A549 (cell line): ENCODE data around the gene PIAS3. TPM values are rescaled to one million over a fixed set of nuclear protein-coding genes. Genes with fewer than 3 reads are reported as not detected.

Source experiments
- ATAC-seq, 2 experiments: fragments of 200-7000 bp in 1 of 2; fragments of >200 bp in 1 of 2; cut with Nextera tagmentation in 1 of 2; cut with Tn5 transposase in 1 of 2; 3 replicates each; pipeline versions ENCODE4 v1.8.0 to v1.9.1; 2018 to 2020; ENCODE audit warnings: mild to moderate bottlenecking in 1 of 2, moderate library complexity in 1 of 2
- CTCF ChIA-PET: fragments of 300-600 bp; sonication (Branson Sonifier 250); formaldehyde crosslinking; extraction: SDS; loops from one replicate; lab custom pipeline; 2021; ENCODE audit warnings: antibody characterized with exemption, inconsistent platforms; lab: Yijun Ruan, JAX
- POLR2A ChIA-PET: fragments of 350-600 bp; formaldehyde crosslinking; extraction: SDS; loops from one replicate; lab custom pipeline; 2021; ENCODE audit warnings: antibody characterized with exemption, inconsistent platforms; lab: Yijun Ruan, JAX
- DNase-seq, 2 experiments: peaks; one replicate each; pipeline versions ENCODE4 v3.0.0 to v3.0.0-alpha.2; 2011 to 2016; ENCODE audit warnings: low read depth in 1 of 2, low spot score in 1 of 2
- FAIRE-seq: peaks from 2 replicates; lab custom pipeline; 2011; peaks lifted over from hg19 to GRCh38; lab: Jason Lieb, UNC
- H3K27ac ChIP-seq, 2 experiments: fragments of >200 bp; sonication (Bioruptor Twin); formaldehyde crosslinking; 3 replicates each; pipeline ENCODE4 v1.5.1; 2016 to 2017
- H3K4me1 ChIP-seq: fragments of >200 bp; sonication (Bioruptor Twin); formaldehyde crosslinking; 3 replicates; pipeline ENCODE4 v1.6.1; 2016
- H3K4me2 ChIP-seq: fragments of >200 bp; sonication (Bioruptor Twin); formaldehyde crosslinking; 3 replicates; pipeline ENCODE4 v1.6.1; 2016
- H3K4me3 ChIP-seq: fragments of >200 bp; sonication (Bioruptor Twin); formaldehyde crosslinking; 3 replicates; pipeline ENCODE4 v1.5.1; 2016
- H3K9me3 ChIP-seq: fragments of >200 bp; sonication (Bioruptor Twin); formaldehyde crosslinking; 3 replicates; pipeline ENCODE4 v1.6.1; 2016
- BCL3 ChIP-seq: fragments of >200 bp; sonication (Bioruptor Twin); formaldehyde crosslinking; IDR thresholded peaks from 3 replicates; pipeline ENCODE4 v1.6.1; 2016
- BHLHE40 ChIP-seq: IDR thresholded peaks from 2 replicates; pipeline ENCODE4 v1.6.1; 2012; ENCODE audit warnings: low read depth, low read length, inconsistent platforms
- EHMT2 ChIP-seq: fragments of 200-600 bp; sonication (generic); IDR thresholded peaks from 2 replicates; pipeline ENCODE4 v1.6.1; 2016; ENCODE audit warnings: antibody characterized with exemption, low read depth, mild to moderate bottlenecking, moderate library complexity
- FOXS1 ChIP-seq: fragments of 250-450 bp; sonication (Bioruptor Pico); IDR thresholded peaks from 2 replicates; pipeline ENCODE4 v1.5.0; 2020; ENCODE audit warnings: mild to moderate bottlenecking, moderate library complexity
- GATA3 ChIP-seq: IDR thresholded peaks from 2 replicates; pipeline ENCODE4 v1.6.1; 2012; ENCODE audit warnings: borderline replicate concordance
- HDAC2 ChIP-seq: fragments of 200-600 bp; sonication (generic); IDR thresholded peaks from 2 replicates; pipeline ENCODE4 v1.6.1; 2016
- HES2 ChIP-seq: fragments of >200 bp; sonication (Bioruptor Twin); formaldehyde crosslinking; IDR thresholded peaks from 2 replicates; pipeline ENCODE4 v1.6.1; 2016
- HEYL ChIP-seq: fragments of 250-450 bp; sonication (Bioruptor Pico); IDR thresholded peaks from 2 replicates; pipeline ENCODE4 v1.8.0; 2021; ENCODE audit warnings: mild to moderate bottlenecking, moderate library complexity
- JUNB ChIP-seq: fragments of >200 bp; sonication (Bioruptor Twin); formaldehyde crosslinking; IDR thresholded peaks from 2 replicates; pipeline ENCODE4 v1.6.1; 2016
- KDM5A ChIP-seq: fragments of 200-600 bp; sonication (generic); IDR thresholded peaks from 2 replicates; pipeline ENCODE4 v1.6.1; 2016; ENCODE audit warnings: antibody characterized with exemption, mild to moderate bottlenecking
- MAFK ChIP-seq: fragments of 450-650 bp; IDR thresholded peaks from 2 replicates; pipeline ENCODE4 v1.6.1; 2014; ENCODE audit not compliant: partially characterized antibody
- MAZ ChIP-seq: fragments of 150-350 bp; IDR thresholded peaks from 2 replicates; pipeline ENCODE4 v1.6.1; 2014; ENCODE audit warnings: antibody characterized with exemption, low read depth, low read length, borderline replicate concordance
- MYC ChIP-seq: IDR thresholded peaks from 2 replicates; pipeline ENCODE4 v1.6.1; 2012; ENCODE audit warnings: mild to moderate bottlenecking, inconsistent platforms, low read length, improper control_type of control experiment, borderline replicate concordance
- NR3C1 ChIP-seq: fragments of >200 bp; sonication (Bioruptor Twin); formaldehyde crosslinking; IDR thresholded peaks from 3 replicates; pipeline ENCODE4 v1.6.1; 2017
- PBX3 ChIP-seq: IDR thresholded peaks from 2 replicates; pipeline ENCODE4 v1.6.1; 2012
- RCOR1 ChIP-seq: fragments of 150-350 bp; IDR thresholded peaks from 2 replicates; pipeline ENCODE4 v1.6.1; 2014; ENCODE audit warnings: antibody characterized with exemption, low read length, low read depth
- RNF2 ChIP-seq: fragments of 200-600 bp; sonication (generic); IDR thresholded peaks from 2 replicates; pipeline ENCODE4 v1.6.1; 2016; ENCODE audit warnings: low read depth, mild to moderate bottlenecking, antibody characterized with exemption, moderate library complexity, borderline replicate concordance
- SMC3 ChIP-seq: fragments of >200 bp; sonication (Bioruptor Twin); formaldehyde crosslinking; IDR thresholded peaks from 3 replicates; pipeline ENCODE4 v1.6.1; 2018; ENCODE audit warnings: inconsistent platforms
- ZNF302 ChIP-seq: fragments of 250-450 bp; sonication (Bioruptor Pico); IDR thresholded peaks from 2 replicates; pipeline ENCODE4 v1.9.0; 2021; ENCODE audit warnings: inconsistent platforms, mild to moderate bottlenecking, moderate library complexity
- WGBS: methylation state at CpG from one replicate; pipeline ENCODE4 v1.1.6; 2017; ENCODE audit errors: missing lambda C conversion rate; 5-methylcytosine and 5-hydroxymethylcytosine counted together
- polyA plus RNA-seq, 4 experiments: library from polyadenylated mRNA; depleted of rRNA in 3 of 4; stranded (reverse); fragments of >200 nt; fragmentation: RNase III in 1 of 4; extraction: RNeasy Plus Mini Kit Qiagen cat#74134 plus additional on column Dnase treatment in 1 of 4; gene quantifications; 2 replicates in 3 of 4; 3 replicates in 1 of 4; pipeline ENCODE4 v1.2.3, GENCODE V29; 2011 to 2017
- TF ChIP-seq, protein P1 (sequence below): IDR thresholded peaks from 2 replicates; pipeline ENCODE4 v1.6.1; 2012
- TF ChIP-seq, protein P2 (sequence below): IDR thresholded peaks from 2 replicates; pipeline ENCODE4 v1.6.1; 2012; ENCODE audit warnings: low read depth, borderline replicate concordance

Gene PIAS3
- polyA plus RNA-seq, 2 of the 4 experiments (the other 2 are of a cell fraction), result 15.5 to 22.7 TPM

DNA sequence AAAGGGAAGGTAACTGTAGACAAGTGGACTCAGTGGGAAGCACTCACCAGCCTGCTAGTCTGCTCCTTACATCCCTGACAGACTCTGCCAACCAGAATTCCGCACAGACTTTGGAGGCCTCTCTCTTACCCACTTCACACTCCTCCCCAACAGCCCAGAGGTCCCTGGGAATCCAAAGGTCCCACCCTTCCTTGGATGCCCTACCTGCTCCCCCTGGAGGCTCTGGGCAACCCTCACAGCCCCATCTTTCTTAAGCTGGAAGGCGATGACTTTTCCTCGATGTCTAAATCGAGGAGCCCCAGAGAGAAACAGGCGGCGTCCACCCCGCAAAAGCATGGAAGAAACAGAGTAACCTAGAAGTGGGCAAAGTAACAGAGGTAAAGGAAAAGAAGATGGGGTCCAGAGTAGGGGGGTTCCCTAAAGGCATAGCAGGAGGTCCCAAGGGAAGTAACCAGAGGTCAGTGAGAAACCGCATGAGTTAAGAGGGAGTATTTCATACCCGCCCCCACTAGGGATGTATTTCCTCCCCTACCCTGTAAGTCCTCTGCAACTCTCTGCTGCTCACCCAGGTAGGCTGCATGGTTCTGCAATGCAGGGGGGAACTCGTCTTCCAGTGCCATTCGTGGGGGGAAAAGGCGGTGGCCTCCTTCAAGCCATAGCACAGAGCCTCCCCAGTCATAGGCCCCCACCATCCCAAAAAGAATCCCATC, 42.6 kb upstream of the PIAS3 start:
- no peak for TF ChIP-seq MYC
- TF ChIP-seq GATA3, result no peak
- CTCF ChIA-PET, result interaction anchor here (1.7 to 4.4 kb wide), 3 partner anchors 8 to 10 kb away, joined by 7 to 41 read pairs (median 36); partner anchors contain the start of gene ITGA10

GRCh38 chr1:145898756-145899155, 39.9 kb upstream of the PIAS3 start:
- Histone ChIP-seq H3K9me3 (no peaks in the 10 kb centered on the region), H3K4me2 (no peak overlapping the region), H3K27ac (no peak overlapping the region), H3K4me3 (no peak overlapping the region), H3K4me1 (no peaks in the 10 kb centered on the region)
- peak; percentile 98 for TF ChIP-seq MAFK
- no peak for TF ChIP-seq HDAC2
- no peak for FAIRE-seq
- POLR2A ChIA-PET, result interaction anchor here (0.6 kb wide), 1 partner anchor 161 kb away, joined by 3 read pairs; no protein-coding TSS in a partner anchor
- no peak for ATAC-seq
- 87% methylated on average over 5 of the region's 5 CpGs for WGBS
- DNase-seq, result no peak
- CTCF ChIA-PET, result interaction anchor here (1.3 to 3.8 kb wide), 2 partner anchors 11 to 42 kb away, joined by 5 to 36 read pairs; partner anchors contain the start of gene ITGA10

More for the DNA sequence above, 42.6 kb upstream of the PIAS3 start:
- H3K9me3 ChIP-seq, result no peaks in the 10 kb centered on the region
- peak; percentile 35 to 74; a peak in 3 of 6 replicates for ATAC-seq
- no peak for FAIRE-seq
- no peak overlapping the region; a peak in 1 of 6 replicates for H3K27ac ChIP-seq
- WGBS, result 88% methylated on average over 12 of the region's 12 CpGs
- POLR2A ChIA-PET, result interaction anchor here (1.0 kb wide), 1 partner anchor 10 kb away, joined by 3 read pairs; no protein-coding TSS in a partner anchor
- no peak overlapping the region for H3K4me3 ChIP-seq
- no peaks in the 10 kb centered on the region for H3K4me1 ChIP-seq
- DNase-seq, result peak in 1 of 2 experiments; percentile 17
- no peak overlapping the region for H3K4me2 ChIP-seq

DNA sequence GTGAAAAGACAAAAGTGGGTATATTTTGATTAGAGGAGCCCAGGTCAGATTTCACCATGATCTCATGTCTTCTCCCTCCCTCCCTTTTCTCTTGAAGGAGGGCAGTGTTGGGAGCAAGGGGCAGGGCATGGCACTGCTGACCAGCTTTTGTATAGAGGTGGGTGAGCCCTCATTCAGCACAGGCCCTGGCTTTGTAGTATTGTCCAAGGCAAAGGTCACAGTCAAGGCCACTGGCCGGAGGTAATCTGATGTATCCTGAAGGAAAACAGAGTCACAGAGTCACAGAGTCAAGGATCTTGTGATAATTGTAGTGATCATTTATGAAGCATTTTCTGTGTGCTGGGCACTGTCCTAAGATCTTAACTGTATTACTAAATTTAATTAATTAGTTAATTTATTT, 39.1 kb upstream of the PIAS3 start:
- H3K4me1 ChIP-seq, result peaks cover 7% of the 10 kb centered on the region
- ChIA-PET POLR2A (no interaction called here), CTCF (interaction anchor here (1.3 to 3.8 kb wide), 3 partner anchors 12 to 109 kb away, joined by 5 to 36 read pairs (median 6); partner anchors contain the start of gene ITGA10)
- H3K4me3 ChIP-seq, result no peak overlapping the region
- H3K27ac ChIP-seq, result peak overlapping the region in 1 of 2 experiments; percentile 14; a peak in 1 of 6 replicates
- DNase-seq (no peak), FAIRE-seq (no peak)
- no peak for TF ChIP-seq ZNF302 (CRISPR knock-in tag)
- TF ChIP-seq SMC3, result no peak
- no peak for TF ChIP-seq JUNB
- TF ChIP-seq EHMT2, result no peak
- TF ChIP-seq RNF2, result no peak
- TF ChIP-seq MYC, result no peak
- TF ChIP-seq, all 56 proteins: peak for 0
- Histone ChIP-seq H3K4me2 (no peak overlapping the region), H3K9me3 (no peaks in the 10 kb centered on the region)
- no peak for ATAC-seq
- WGBS, result 83% methylated on average over 1 of the region's 1 CpG

DNA sequence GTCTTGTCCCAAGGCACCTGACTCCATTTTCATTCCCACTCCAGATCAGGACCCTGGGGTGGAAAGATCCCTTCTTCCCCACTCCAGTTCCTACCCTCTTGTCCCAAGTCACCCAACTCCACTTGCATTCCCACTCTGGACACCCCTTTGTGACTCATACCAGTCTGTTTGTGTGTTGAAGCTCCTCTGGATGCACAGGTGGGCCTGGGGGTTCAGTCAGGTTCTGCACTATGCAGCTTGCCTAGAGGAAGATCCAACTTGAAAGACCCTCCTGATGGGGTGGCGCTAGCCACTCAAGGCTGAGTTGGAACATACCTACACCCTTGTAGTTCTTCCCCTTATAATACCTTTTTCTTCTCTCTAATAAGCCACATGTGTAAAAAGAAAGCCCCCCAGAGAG, 36.6 kb upstream of the PIAS3 start:
- 100% methylated on average over 1 of the region's 1 CpG for WGBS
- POLR2A ChIA-PET, result no interaction called here
- Histone ChIP-seq H3K4me1 (peaks cover 26% of the 10 kb centered on the region), H3K9me3 (no peaks in the 10 kb centered on the region), H3K4me2 (no peak overlapping the region), H3K27ac (peak overlapping the region; percentile 36 to 88; a peak in 3 of 6 replicates), H3K4me3 (no peak overlapping the region)
- ATAC-seq (no peak), FAIRE-seq (no peak), DNase-seq (no peak)
- CTCF ChIA-PET, result interaction anchor here (1.2 to 11.2 kb wide), 5 partner anchors 15 to 82 kb away, joined by 3 to 429 read pairs (median 6); partner anchors contain the start of genes ITGA10, NUDT17 and RBM8A
- TF ChIP-seq, protein P1, sequence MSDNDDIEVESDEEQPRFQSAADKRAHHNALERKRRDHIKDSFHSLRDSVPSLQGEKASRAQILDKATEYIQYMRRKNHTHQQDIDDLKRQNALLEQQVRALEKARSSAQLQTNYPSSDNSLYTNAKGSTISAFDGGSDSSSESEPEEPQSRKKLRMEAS, result no peak
- TF ChIP-seq BCL3 (no peak), ZNF302 (CRISPR knock-in tag) (no peak), PBX3 (no peak), HES2 (no peak), HEYL (no peak), RCOR1 (no peak), NR3C1 (no peak), HDAC2 (no peak), KDM5A (no peak), BHLHE40 (no peak), MAZ (no peak), FOXS1 (no peak)
- TF ChIP-seq, protein P2, sequence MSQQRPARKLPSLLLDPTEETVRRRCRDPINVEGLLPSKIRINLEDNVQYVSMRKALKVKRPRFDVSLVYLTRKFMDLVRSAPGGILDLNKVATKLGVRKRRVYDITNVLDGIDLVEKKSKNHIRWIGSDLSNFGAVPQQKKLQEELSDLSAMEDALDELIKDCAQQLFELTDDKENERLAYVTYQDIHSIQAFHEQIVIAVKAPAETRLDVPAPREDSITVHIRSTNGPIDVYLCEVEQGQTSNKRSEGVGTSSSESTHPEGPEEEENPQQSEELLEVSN, result no peak
